DND-41 (cell line): Measurements from ENCODE around the gene PRKAR1A.
"Not testable (repeated sequence)": the region's sequence is repeated elsewhere in the genome, so short reads cannot be mapped to it uniquely, and the experiment has no call there.

Experiments used
- ATAC-seq: fragments of 200-7000 bp; cut with Tn5 transposase; 3 replicates; pipeline ENCODE4 v1.9.1; 2021; ENCODE audit warnings: low read depth; ENCODE audit not compliant: insufficient read depth
- DNase-seq: peaks from one replicate; pipeline ENCODE4 v3.0.0-alpha.2; 2020
- H2AFZ ChIP-seq: 2 replicates; pipeline ENCODE4 v1.6.0; 2012; ENCODE audit warnings: low read depth, low read length
- H3K27ac ChIP-seq: 2 replicates; pipeline ENCODE4 v1.5.1; 2012; ENCODE audit warnings: low read length, inconsistent platforms
- H3K27me3 ChIP-seq: fragments of 200-600 bp; sonication (generic); 2 replicates; pipeline ENCODE4 v1.6.0; 2012; ENCODE audit warnings: low read length, mild to moderate bottlenecking, inconsistent platforms; ENCODE audit not compliant: insufficient read depth, poor library complexity
- H3K36me3 ChIP-seq: 2 replicates; pipeline ENCODE4 v1.5.1; 2012; ENCODE audit warnings: low read length, inconsistent platforms; ENCODE audit not compliant: insufficient read depth
- H3K4me1 ChIP-seq: 2 replicates; pipeline ENCODE4 v1.5.1; 2012; ENCODE audit warnings: mild to moderate bottlenecking, low read length; ENCODE audit not compliant: insufficient read depth
- H3K4me2 ChIP-seq: 2 replicates; pipeline ENCODE4 v1.6.0; 2012; ENCODE audit warnings: mild to moderate bottlenecking, moderate library complexity, low read length, inconsistent platforms; ENCODE audit not compliant: insufficient read depth
- H3K4me3 ChIP-seq, 2 experiments: fragments of 200-600 bp in 1 of 2; shearing (Covaris generic) in 1 of 2; 2 replicates each; pipeline ENCODE4 v1.5.1; 2012 to 2016; ENCODE audit warnings: inconsistent platforms in 2 of 2, low read length in 2 of 2, mild to moderate bottlenecking in 2 of 2, low read depth in 1 of 2, moderate library complexity in 1 of 2
- H3K79me2 ChIP-seq: 2 replicates; pipeline ENCODE4 v1.6.0; 2012; ENCODE audit warnings: low read length, inconsistent platforms; ENCODE audit not compliant: insufficient read depth
- H3K9ac ChIP-seq: 2 replicates; pipeline ENCODE4 v1.6.0; 2012; ENCODE audit warnings: low read depth, mild to moderate bottlenecking, inconsistent platforms, low read length, moderate library complexity
- H3K9me3 ChIP-seq: 2 replicates; pipeline ENCODE4 v1.5.1; 2012; ENCODE audit warnings: low read length, moderate library complexity, mild to moderate bottlenecking, inconsistent platforms; ENCODE audit not compliant: insufficient read depth, severe bottlenecking
- H4K20me1 ChIP-seq: 2 replicates; pipeline ENCODE4 v1.6.0; 2012; ENCODE audit warnings: low read length; ENCODE audit not compliant: insufficient read depth
- EZH2 ChIP-seq: IDR thresholded peaks from 3 replicates; pipeline ENCODE4 v1.6.1; 2012; ENCODE audit warnings: borderline replicate concordance, low read depth, mild to moderate bottlenecking, moderate library complexity, low read length, inconsistent platforms; ENCODE audit not compliant: severe bottlenecking
- TF ChIP-seq, protein P1 (sequence below): IDR thresholded peaks from 2 replicates; pipeline ENCODE4 v1.5.1; 2012; ENCODE audit warnings: borderline replicate concordance, low read length, moderate library complexity, mild to moderate bottlenecking; ENCODE audit not compliant: poor library complexity, severe bottlenecking; ENCODE audit errors: extremely low read depth

PRKAR1A gene

DNA sequence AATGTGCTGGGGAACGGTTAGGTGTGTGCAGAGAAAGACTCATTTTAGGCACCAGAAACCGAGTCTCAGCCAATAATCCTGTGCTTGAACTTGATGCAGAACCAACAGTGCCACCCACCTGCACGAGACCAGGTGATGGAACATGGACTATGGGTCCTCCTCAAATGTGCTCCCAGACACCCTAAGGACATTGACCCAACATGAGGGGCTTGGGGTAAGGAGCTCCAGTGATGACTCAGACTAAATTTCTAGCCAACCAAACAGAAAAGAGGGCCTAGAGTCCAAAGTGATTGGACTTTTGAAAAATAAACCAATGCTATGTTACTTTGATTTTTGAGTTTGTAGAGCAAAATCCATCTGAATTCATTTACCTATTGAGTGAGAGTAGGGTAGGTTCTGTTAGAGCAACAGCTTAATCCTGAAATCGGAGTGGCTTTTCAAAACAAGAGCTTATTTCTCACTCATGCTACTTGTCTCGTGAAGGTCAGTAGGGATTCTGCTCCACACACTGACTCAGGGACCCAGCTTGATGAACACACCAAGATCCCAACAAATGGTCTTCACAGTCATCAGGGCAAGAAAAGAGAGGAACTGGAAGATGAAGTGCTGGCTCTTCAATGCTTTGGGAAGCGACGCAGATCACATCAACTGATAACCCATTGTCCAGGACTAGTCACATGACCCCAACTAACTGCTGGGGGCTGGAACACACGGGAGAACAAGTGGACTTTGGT is 67.1 kb downstream of the PRKAR1A start:
- Histone ChIP-seq H3K27me3 (no peaks in the 10 kb centered on the region), H3K4me1 (no peaks in the 10 kb centered on the region), H3K4me3 (no peak overlapping the region), H3K79me2 (no peaks in the 10 kb centered on the region), H3K36me3 (no peaks in the 10 kb centered on the region), H3K9me3 (no peaks in the 10 kb centered on the region), H4K20me1 (no peaks in the 10 kb centered on the region), H2AFZ (no peak overlapping the region), H3K9ac (no peak overlapping the region), H3K27ac (no peak overlapping the region), H3K4me2 (no peak overlapping the region)
- TF ChIP-seq, protein P1, sequence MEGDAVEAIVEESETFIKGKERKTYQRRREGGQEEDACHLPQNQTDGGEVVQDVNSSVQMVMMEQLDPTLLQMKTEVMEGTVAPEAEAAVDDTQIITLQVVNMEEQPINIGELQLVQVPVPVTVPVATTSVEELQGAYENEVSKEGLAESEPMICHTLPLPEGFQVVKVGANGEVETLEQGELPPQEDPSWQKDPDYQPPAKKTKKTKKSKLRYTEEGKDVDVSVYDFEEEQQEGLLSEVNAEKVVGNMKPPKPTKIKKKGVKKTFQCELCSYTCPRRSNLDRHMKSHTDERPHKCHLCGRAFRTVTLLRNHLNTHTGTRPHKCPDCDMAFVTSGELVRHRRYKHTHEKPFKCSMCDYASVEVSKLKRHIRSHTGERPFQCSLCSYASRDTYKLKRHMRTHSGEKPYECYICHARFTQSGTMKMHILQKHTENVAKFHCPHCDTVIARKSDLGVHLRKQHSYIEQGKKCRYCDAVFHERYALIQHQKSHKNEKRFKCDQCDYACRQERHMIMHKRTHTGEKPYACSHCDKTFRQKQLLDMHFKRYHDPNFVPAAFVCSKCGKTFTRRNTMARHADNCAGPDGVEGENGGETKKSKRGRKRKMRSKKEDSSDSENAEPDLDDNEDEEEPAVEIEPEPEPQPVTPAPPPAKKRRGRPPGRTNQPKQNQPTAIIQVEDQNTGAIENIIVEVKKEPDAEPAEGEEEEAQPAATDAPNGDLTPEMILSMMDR = no peak
- no peak for TF ChIP-seq EZH2
- DNase-seq = no peak
- no peak for ATAC-seq

DNA sequence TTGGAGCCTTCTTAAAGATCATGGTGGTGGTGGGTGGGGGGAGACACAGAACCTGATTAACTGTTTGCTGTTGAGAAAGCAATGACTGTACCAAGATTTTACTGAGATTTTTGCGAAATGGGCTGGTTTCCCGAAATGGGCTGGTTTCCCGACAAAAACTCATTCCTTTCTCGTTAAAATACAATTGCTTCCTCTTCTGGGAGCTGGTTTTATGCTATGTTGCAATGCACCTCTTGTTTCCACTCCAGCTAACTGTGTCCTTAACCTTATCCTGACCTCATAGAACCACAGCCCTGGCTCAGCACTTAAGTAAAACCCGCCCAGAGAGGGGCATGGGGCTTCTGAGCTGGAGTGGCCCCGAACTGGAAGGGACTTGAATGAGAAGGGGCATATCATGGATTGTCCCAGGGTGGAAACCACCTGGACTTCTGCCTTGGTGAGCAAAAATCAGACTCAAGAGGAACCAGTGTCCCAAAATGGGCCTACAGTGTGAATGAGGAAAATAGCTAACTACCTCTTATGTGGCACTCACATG is 68.1 kb downstream of the PRKAR1A start:
- no peak overlapping the region for H2AFZ ChIP-seq
- H3K4me2 ChIP-seq = no peak overlapping the region
- no peaks in the 10 kb centered on the region for H4K20me1 ChIP-seq
- no peaks in the 10 kb centered on the region for H3K4me1 ChIP-seq
- no peak overlapping the region for H3K9ac ChIP-seq
- TF ChIP-seq, protein P1 = no peak
- no peak for TF ChIP-seq EZH2
- ATAC-seq (no peak), DNase-seq (no peak)
- no peaks in the 10 kb centered on the region for H3K27me3 ChIP-seq
- no peaks in the 10 kb centered on the region for H3K79me2 ChIP-seq
- no peaks in the 10 kb centered on the region for H3K36me3 ChIP-seq
- H3K9me3 ChIP-seq = no peaks in the 10 kb centered on the region
- no peak overlapping the region for H3K4me3 ChIP-seq
- no peak overlapping the region for H3K27ac ChIP-seq

DNA sequence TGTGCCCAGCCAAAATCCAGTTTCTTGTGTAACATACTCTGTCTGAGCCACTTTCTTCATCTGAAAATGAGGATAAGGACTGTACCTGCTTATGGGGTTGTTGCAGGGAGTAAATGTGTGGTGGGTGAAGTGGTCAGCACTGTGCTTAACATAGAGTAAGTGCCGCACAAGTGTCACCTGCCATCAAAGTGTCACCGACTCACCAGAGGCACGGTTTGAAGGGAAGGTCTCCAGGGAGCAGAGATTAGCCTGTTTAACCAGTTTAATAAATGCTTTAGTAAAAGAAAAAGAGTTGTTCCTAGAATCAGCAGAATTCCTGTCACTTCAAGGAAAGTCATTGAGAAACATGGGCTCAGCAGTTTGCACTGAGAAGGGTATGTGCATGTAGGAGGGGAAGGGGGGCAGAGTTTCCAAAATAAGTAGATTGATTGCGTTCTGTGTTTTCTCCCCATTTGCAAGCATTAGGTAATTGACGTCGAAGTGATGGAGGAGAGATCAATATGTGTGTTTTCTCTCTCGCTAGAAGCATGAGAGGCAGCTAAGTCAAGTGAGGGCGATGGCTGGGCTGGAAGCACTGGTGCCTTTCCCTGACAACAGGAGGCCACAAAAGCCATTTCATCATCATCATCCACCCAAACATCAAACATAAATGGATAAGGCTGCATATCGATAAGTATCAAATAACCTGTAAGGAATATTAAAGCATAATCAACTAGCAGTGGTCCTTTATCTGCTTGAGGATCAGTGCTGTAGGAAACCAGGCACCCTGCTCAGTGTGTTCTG is 69.8 kb downstream of the PRKAR1A start:
- no peaks in the 10 kb centered on the region for H3K79me2 ChIP-seq
- no peaks in the 10 kb centered on the region for H3K9me3 ChIP-seq
- H3K4me3 ChIP-seq = no peak overlapping the region
- no peak overlapping the region for H3K27ac ChIP-seq
- no peak overlapping the region for H3K9ac ChIP-seq
- no peak for ATAC-seq
- no peak for DNase-seq
- no peak overlapping the region for H3K4me2 ChIP-seq
- no peak overlapping the region for H2AFZ ChIP-seq
- H4K20me1 ChIP-seq = no peaks in the 10 kb centered on the region
- H3K36me3 ChIP-seq = no peaks in the 10 kb centered on the region
- no peaks in the 10 kb centered on the region for H3K4me1 ChIP-seq
- TF ChIP-seq EZH2 = no peak
- TF ChIP-seq, protein P1 = no peak
- peaks cover 3% of the 10 kb centered on the region for H3K27me3 ChIP-seq

DNA sequence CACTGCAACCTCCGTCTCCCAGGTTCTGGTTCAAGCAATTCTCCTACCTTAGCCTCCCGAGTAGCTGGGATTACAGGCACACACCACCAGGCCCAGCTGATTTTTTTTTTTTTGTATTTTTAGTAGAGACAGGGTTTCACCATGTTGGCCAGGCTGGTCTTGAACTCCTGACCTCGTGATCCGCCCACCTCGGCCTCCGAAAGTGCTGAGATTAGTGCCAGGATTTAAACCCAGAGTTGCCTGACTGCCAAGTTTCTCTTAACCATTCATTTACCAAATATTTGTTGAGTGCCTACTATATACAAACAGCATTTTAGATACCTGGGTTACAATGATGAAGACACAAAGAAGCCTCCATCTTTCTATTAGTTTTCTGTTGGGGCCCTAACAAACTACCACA is 70.6 kb downstream of the PRKAR1A start:
- not testable (repeated sequence) for H3K79me2 ChIP-seq, H3K4me1 ChIP-seq, H3K9ac ChIP-seq, H3K27ac ChIP-seq, H3K36me3 ChIP-seq, ATAC-seq, H3K9me3 ChIP-seq, H3K27me3 ChIP-seq, H2AFZ ChIP-seq, H4K20me1 ChIP-seq, H3K4me3 ChIP-seq, DNase-seq, H3K4me2 ChIP-seq
